Activated effector memory CD4-positive, alpha-beta T cell treated with anti-CD3 and anti-CD28 coated beads, Interleukin-2, amount 50 U/mL, for 16 hours (primary cell): ENCODE measurements around the gene EDA2R.
A peak's percentile ranks its signal among the peaks of the same experiment; 100 is the strongest.

Experiments
- DNase-seq: peaks from one replicate; pipeline ENCODE4 v3.0.0-alpha.2; 2020

Gene EDA2R, protein sequence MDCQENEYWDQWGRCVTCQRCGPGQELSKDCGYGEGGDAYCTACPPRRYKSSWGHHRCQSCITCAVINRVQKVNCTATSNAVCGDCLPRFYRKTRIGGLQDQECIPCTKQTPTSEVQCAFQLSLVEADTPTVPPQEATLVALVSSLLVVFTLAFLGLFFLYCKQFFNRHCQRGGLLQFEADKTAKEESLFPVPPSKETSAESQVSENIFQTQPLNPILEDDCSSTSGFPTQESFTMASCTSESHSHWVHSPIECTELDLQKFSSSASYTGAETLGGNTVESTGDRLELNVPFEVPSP

DNA sequence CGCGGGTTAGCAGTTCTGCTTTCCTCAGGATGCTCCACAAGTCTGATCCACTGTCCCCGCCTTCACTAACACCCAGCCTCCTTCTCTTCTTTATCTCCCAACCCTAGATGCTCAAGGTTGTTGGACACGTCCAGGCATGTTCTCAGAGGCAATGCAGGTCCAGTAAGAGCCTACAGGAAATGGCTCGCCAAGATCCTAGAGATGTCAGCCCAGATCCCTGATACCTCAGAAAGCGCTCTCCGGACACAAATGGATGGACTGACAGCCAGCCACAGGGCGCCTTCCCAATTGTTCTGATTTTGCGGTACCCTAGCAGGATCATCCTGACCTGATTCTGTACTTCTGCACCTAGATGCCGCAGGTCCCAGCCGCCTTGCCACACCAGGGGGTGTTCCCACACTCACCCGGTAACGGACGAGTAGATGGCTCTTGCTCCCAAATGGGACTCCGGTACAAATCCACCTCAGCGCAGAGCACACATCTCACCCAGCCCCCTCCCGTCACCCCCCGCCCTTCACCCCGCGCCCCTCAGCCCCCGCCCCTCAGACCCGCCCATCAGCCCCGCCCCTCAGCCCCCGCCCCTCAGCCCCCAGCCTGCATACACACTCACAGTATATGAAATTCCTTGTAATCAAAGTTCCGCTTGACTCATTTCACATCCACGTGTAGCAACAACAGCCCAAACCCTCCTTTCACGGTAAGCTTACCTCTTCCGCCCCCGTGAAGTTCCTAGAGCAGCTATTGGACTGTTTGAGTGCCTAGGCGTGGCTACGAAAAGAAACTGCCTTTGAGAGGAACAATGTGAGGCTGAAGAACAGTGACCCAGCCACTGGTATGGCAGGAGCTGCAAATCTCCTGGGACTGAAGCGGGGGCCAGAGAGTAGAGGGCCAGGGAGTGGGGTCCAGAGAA, at the start of gene EDA2R:
Gene EDA2R, minus strand, starts transcription at position 488 of the 910 bp plus-strand sequence. CDS start 23,058 bp downstream, outside the sequence.
- DNase-seq, result peak; percentile 61

DNA sequence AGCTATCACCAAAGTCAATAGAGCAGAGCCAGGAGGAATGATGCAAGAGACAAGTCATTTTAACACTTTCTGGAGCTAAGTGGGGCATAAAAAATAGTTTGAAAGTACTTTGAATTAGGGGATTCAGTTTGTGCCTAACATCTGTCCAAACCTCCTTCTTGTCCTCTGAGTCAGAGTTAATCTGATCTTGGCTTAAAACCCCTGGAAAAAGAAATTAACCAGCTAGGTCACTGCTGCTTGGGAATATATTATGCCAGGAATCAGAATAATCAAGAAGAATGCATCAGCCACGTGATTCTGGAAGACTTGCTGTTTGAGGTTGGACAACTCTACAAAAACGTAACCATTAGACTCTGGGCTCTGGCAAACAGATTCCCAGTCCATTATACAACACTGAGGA, 45.3 kb upstream of the EDA2R start:
- no peak for DNase-seq

DNA sequence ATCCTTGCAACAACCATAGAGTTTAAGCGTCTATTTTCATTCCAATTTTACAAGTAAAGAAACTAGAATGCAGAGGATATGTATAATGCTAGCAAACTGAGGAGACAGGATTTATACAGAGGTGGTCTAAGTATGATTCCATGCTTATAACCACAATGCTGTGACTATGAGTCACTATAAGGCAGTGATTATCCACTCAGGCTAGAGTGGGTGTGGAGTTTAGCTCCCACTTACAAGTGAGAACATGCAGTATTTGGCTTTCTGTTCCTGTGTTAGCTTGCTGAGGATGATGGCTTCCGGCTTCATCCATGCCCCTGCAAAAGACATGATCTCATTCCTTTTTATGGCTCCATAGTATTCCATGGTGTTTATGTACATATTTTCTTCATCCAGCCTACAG, 41.6 kb upstream of the EDA2R start:
- DNase-seq, result no peak

DNA sequence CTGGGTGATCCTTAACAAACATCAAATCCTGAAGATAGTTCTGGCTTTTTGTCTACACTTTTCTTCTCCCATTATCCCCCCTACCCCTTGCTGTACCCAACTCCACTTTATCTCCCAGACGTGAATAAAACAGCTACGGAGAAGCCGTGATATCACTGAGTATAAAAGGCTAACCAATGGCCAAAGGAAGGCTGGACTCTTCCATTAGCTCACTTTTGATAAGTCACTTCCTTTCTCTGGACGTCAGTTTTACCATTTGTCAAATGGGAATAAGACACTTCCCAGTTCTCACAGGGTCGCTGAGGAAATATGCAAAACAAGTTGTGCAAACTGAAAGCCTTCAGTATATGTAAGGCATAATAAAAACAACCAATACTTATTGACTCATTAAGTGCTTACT, 38.6 kb upstream of the EDA2R start:
- DNase-seq, result no peak

DNA sequence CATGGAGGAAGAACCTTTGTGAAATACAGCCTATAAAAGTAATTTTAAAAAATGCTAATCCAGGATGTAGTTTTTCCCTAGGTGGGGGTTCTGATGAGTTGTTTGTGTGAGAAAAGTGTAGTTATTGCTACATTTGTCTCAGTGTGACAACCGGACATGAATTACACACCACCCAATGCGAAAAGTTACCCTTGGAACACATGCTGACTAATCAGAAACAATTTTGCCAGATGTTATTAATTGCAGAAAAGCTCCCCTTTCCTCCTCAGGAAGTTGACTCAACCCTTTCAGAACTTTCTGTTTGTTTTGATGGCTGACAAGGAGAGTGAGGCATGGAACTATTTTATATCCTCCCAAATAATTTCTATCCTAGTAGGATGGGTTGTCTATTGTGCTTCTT, 38.1 kb upstream of the EDA2R start:
- no peak for DNase-seq

DNA sequence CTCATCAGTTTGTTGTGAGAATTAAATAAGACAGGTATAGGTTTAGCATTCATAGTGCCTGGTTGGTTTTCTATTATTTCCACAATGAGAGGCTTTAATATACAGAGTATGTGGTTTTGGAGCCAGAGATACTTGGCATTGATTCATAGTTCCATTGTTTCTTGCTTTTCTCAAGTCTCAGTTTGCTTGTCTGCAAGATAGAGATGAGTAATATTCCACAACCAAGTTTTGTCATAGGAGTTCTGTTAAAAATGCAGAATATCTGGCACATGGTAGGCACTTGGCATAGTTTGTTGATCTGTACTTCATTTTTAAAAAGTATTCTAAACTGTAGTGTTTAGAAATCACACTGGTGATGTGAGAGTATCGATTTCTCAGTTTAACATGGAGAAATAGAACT, 37.5 kb upstream of the EDA2R start:
- no peak for DNase-seq

DNA sequence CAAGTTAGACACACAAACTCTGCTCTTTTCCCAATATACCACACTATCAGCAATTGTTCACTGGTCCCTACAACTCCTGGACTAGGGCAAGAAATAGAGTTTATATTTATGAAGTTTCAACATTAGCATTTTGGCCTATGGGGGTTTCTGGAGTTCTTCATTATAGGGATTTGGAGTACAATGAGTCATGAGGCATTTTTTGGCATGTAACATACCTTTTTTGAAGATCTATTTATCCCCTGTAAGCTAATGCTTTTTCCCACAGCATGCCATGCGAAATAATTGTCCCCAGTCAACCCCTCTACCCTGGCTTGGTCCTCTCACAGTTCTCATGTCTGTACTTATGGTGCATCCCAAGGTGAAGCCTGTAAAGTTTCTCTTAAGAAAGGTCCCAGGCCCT, 36.7 kb upstream of the EDA2R start:
- DNase-seq, result no peak

DNA sequence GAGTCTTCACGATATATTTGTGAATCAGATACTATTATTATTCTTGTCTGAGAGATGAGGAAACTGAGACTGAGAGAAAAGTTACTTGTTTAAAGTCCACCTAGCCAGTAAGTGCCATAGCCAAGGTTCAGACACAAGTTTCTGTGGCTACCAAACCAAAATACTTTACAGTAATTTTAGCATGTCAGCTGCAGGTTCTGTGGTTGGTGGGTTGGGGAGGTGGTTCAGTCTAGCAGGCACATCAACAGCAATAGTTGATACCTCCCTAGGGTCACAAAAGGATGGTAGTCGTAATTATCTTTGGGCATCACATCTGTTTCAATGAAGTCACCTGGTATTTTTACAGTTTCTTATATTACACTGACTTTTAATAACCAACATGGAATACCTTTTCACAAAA, 35.6 kb upstream of the EDA2R start:
- no peak for DNase-seq

DNA sequence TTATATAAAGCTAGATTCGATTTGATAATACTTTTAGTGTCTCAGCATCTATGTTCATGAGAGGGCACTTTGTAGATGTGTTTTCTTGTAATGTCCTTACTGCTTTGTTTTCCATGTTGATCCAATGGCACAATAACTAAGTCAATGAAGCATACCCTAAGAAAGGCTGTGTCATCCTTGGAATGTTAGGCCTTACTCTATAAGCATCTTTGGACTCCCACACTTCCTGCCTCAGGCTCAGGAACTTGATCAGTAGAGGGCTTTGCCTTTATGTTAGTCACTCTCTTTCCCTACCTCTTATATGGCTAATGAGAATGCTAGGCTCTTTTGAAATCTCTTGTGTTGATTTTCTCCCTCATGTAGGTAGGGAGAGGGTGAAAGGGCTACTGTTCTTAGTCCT, 33.2 kb upstream of the EDA2R start:
- no peak for DNase-seq

DNA sequence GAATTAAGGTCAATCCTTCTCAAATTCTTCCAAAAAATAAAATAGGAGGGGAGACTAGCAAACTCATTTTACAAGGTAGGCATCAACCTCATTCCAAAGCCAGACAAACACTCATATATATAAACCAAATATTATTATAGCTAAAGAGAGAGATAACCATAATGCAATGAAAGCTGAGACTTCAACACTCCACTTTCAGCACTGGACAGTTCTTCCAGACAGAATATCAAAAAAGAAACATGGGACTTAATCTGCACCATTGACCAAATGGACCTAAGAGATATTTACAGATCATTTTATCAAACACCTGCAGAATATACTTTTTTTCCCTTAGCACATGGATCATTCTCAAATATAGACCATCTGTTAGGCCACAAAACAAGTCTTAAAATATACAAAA, 15.5 kb upstream of the EDA2R start:
- no peak for DNase-seq

DNA sequence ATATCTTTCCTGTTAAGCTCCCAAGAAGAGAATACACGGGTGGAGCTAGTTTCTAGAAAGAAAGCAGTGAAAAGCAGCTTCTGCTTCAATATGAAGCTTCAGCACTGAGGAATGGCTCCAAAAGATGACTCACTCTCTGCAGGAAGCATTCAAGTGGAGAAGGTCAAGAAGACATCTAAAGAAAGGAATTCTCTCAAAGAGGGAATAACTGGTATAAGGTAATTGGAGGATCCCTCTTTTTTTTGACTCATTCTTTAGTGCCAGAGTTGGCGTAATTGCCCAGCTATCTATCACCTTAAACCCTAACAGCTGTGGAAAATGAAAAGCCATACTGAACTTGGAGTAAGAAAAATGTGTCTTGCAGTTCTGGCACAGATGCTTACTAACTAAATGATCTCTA, 3.5 kb downstream of the EDA2R start:
- DNase-seq, result no peak

DNA sequence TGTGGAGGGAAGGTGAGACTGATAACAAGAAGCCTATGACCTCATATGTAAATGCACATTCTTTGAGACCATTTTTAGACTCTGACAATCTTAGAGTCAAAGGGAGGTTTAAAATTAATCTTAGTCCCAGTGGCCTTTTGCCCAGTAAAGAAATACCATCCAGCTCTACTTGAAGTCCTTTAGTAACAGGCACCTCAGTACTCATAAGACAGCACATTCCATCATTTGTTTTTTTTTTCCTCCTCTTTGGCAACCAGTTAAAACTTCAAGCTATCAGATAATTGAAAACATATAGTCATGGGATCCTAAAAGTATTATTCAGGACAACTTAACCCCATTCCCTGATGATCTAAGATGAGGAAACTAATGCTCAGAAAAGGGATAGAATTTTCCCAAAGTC, 4.6 kb downstream of the EDA2R start:
- DNase-seq, result no peak

DNA sequence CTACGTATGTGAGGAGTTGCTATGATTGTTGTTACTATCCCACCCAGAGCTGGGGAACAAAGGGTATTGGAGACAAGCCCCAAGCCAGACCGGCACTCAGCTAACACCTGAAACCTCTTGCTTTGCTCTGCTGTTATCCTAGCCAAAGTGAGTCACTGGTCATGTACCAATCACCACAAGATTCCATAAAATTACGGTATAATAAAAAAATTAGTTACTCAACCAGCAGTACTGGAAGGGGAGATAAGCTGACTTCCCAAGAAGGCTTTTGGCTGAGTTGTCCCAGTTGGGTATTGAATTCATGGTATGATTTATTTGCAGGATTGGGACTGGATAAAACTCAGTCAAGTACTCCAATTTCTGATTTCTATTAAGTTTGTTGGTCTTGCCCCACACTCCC, 5.3 kb downstream of the EDA2R start:
- DNase-seq, result no peak

DNA sequence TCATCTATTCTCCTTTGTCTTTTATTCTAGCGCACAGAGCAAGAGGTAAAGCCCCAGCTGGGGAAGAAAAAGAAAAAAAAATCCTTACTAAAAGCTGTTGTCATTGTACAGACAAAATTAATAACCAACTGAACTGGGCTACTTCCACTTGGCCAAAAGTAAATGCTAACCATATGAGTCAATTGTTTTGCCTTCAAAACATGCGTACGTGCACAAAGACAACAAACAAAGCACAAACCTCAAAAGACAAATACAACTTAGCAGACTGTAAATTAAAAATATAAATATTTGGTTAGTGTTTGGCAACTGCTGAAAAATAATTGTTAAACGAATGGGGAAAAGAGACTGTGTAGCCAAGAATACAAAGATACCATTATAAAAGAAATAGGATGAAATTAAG, 5.9 kb downstream of the EDA2R start:
- no peak for DNase-seq

DNA sequence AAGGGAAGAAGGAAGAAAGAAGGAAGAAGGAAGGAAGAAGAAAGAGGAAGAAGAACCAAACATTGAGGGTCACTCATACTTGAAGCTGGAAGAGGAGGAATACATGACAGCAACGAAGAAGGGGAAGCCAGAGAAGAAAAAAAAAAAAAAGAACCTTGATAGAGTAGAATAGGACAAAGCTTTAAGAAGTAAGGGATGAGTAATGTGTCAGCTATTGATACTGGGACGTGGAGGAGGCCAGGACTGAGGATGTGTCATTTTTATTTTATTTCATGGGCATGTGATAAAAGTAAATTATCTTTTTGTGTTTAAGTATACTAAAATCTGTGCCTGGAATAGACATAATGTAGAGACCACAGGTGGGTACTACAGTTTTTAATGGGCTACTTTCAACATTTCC, 6.4 kb downstream of the EDA2R start:
- DNase-seq, result no peak

DNA sequence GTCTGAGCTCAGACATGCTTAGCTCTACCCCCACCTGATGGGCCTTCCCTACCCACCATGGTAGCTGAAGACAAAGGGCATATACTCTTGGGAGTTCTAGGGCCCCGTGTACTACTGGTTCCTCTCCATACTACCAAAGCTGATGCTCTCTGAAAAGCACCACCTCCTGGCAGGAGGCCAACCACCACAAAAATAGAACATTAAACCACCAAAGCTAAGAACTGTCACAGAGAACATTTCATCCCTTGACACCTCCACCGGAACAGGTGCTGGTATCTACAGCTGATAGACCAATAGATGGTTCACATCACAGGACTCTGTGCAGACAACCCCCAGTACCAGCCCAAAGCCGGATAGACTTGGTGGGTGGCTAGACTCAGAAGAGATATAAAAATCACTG, 13.4 kb downstream of the EDA2R start:
- no peak for DNase-seq

DNA sequence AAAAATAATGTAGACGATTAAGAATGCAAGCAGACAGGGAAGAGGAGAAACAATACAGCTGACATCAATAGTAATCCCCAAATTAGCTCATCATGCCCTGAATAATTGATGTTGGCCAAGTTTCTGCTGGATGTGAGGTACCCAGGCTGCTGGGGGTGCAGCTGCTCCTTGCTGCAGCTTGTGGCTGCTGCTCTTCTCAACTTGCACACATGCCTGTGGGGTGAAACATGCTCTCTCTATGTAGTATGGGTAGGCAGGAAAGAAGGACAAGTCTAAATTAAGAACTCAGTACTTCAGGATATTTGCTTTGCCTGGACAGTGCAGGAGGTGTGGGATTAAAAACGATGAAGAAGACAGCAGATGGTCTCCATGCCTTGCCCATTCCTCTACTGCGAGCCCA, 16.7 kb downstream of the EDA2R start:
- no peak for DNase-seq

DNA sequence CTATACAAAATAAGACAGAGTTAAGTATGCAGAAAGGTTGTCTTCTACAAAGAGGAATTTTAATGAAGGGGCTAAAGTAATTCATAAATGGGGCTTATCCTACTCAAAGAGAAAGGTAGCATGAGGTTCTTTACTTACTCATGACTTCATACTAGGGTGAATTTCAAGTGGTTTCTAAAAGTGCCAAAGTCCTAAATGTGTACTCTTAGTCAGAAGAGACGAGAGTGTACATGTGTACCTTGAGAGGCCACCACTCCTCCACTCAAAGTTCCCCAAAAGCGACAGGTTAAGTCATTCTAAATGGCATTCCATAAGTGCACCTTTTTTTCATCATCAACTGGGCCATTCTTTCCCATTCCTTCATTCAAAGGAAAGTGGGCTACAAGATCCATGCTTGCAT, 21.9 kb downstream of the EDA2R start:
- DNase-seq, result no peak

DNA sequence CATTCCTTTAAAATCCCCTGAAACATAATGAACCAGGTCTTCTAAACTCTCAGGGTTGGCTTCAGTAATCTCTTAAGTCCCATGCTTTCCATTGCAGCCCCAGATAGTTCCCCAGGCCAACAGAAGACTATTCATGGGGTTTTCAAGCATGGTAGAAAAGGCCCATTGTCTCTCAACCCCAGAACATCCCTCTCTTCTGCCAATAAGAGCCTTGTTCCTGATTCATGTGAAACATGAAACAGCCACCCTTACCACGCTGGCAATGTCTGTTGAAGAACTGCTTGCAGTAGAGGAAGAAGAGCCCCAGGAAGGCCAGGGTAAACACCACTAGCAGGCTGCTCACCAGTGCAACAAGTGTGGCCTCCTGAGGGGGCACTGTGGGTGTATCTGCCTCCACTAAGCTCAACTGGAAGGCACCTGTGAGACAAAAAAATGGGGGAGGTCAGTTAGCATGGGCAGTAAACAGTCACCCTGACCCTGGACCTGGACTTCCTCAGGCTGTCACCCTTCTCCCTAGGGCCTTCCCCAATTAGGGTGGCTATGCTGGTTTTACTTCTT, 36.4 kb downstream of the EDA2R start:
- no peak for DNase-seq

DNA sequence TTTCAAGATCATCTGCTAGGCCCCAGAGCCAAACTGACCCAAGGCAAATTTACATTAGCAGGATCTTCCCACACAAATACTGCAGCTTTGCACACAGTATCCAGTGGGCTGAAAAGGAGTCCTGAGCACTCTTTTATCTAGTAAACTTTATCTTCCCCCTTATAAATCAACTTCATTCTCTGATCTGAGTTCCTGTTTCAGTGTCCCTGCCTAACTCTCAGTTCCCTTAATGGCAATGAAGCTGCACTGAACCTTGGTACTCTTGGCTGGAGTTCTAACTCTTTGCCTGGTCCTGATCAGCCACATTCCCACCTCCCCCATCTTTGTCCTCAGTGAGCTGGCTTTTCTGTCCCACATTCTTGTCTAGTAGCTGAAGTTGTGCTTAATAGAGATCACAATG, 37.4 kb downstream of the EDA2R start:
- no peak for DNase-seq

DNA sequence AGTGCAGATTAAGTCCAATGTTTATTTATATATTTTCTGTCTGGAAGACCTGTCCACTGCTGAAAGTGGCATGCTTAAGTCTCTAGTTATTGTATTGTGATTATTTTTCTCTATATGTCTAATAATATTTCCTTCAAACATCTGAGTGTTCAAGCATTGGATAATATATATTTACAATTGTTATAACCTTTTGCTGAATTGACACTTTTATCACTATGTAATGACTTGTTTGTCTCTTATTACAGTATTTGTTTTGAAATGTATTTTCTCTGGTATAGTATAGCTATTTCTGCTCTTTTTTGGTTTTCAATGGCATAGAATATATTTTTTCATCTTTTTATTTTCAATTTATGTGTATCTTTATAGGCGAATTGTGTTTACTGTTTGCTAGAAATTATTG, 59.7 kb downstream of the EDA2R start:
- DNase-seq, result no peak

DNA sequence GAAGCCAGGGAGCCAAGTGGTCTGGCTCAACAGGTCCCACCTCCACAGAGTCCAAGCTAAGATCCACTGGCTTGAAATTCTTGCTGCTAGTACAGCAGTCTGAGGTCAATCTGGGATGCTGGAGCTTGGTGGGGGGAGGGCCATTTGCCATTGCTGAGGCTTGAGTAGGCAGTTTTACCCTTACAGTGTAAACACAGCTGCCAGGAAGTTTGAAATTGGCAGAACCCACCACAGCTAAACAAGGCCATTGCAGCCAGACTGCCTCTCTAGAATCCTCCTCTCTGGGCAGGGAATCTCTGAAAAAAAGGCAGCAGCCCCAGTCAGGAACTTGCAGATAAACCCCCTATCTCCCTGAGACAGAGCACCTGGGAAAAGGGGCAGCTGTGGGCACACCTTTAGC, 84.9 kb downstream of the EDA2R start:
- no peak for DNase-seq

DNA sequence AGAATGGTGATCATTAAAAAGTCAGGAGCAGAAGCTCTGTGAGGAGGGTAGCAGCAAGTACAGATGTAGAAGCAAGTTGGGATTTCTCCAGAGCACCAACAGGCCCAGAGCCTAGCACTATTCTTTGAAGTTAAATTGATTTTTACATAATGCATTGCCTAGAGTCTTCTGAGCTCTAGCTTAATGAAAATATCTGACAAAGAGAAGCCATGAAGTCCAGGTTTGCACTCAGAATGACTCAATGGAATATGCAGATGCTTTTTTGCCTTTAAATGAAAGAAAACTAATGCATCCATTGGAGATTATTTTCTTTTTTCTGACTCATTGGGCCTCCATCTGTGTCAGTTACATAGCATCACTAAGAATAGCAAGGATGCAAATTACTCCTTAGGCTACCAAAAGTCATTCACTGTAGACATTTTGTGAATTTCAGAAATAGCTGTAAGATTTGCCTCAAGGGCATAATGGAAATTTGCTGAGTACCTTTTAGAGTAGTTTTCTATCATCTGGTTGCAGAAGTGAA, 91.0 kb downstream of the EDA2R start:
- no peak for DNase-seq
